Epithelial cell of esophagus (primary cell): ENCODE results near the gene PSMG2.

ENCODE experiments used
- DNase-seq: peaks from one replicate; pipeline ENCODE4 v3.0.0; 2010; ENCODE audit warnings: low read depth
- H3K4me3 ChIP-seq: 2 replicates; pipeline ENCODE4 v1.5.1; 2011; ENCODE audit warnings: mild to moderate bottlenecking, low read length, control low read depth
- TF ChIP-seq, protein P1 (sequence below): IDR thresholded peaks from 2 replicates; pipeline ENCODE4 v1.5.1; 2011; ENCODE audit warnings: low read depth, mild to moderate bottlenecking, low read length, control low read depth, inconsistent platforms; ENCODE audit not compliant: insufficient read depth; ENCODE audit errors: missing control alignments

Gene PSMG2

GRCh38 chr18:12765586-12765985 lies 62.7 kb downstream of the PSMG2 start:
- no peak for DNase-seq
- H3K4me3 ChIP-seq: no peak overlapping the region
- TF ChIP-seq, protein P1, sequence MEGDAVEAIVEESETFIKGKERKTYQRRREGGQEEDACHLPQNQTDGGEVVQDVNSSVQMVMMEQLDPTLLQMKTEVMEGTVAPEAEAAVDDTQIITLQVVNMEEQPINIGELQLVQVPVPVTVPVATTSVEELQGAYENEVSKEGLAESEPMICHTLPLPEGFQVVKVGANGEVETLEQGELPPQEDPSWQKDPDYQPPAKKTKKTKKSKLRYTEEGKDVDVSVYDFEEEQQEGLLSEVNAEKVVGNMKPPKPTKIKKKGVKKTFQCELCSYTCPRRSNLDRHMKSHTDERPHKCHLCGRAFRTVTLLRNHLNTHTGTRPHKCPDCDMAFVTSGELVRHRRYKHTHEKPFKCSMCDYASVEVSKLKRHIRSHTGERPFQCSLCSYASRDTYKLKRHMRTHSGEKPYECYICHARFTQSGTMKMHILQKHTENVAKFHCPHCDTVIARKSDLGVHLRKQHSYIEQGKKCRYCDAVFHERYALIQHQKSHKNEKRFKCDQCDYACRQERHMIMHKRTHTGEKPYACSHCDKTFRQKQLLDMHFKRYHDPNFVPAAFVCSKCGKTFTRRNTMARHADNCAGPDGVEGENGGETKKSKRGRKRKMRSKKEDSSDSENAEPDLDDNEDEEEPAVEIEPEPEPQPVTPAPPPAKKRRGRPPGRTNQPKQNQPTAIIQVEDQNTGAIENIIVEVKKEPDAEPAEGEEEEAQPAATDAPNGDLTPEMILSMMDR: no peak

DNA sequence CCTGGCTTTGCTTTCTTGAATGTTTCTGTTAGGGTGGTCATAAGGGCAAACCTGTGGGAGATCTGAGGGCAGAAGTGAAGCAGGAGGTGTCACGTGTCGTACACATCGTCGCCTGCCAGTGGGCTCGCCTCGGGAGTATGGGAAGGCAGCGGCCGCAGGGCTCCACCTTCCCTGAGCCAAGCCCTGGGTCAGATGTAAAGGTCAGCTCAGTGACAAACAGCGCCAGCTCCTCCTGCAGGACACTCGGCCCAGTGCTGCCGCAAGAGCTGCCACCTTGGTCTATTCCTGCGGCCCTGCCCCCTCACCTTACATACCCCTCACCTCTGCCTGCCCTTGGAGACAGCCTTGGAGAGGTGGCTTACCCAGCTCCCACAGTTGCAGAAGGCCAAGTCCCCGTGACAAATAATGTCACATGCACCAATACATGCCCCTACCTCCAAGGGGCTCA lies 64.2 kb downstream of the PSMG2 start:
- no peak for DNase-seq
- TF ChIP-seq, protein P1: no peak
- H3K4me3 ChIP-seq: no peak overlapping the region

DNA sequence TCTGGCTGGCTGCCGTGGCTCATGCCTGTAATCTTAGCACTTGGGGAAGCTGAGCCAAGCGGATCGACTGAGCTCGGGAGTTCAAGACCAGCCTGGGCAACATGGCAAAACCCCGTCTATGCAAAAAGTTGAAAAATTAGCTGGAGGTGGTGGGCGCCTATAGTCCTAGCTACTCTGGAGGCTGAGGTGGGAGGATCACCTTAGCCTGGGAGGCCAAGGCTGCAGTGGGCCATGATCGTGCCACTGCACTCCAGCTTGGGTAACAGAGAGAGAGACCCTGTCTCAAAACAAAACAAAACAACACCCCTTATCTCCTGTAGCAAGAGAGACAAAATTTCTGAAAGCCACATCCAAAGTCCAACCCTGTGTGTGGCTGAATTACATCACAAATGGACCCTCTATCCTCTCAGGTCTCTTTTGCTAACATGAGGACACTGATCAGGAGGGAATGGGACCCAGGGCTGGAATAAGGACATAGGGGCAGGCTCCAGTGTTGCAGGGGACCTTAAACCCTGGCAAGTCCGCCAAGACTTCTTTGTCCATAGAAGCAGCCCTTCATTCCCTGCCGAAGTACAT lies 64.8 kb downstream of the PSMG2 start:
- H3K4me3 ChIP-seq: no peak overlapping the region
- no peak for DNase-seq
- TF ChIP-seq, protein P1: no peak

DNA sequence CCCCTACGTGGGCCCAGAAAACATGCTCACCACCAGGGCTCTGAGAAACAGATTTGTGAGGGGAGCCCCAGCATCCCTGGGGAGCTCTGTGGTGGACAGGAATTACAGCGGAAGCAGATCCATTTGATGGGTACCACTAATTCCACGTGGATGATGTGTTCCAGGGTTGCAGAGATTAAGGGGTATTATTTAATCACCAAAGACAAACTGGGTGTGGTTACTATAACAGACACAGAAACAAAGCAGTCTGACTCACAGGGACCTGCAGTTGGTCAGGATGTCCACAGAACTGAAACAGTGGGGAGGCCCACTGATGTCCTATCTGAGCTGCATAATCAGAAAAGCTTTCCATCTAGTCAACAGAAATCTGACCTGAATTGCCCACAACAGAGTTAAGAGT lies 65.8 kb downstream of the PSMG2 start:
- TF ChIP-seq, protein P1: no peak
- no peak overlapping the region for H3K4me3 ChIP-seq
- DNase-seq: peak; percentile 62

DNA sequence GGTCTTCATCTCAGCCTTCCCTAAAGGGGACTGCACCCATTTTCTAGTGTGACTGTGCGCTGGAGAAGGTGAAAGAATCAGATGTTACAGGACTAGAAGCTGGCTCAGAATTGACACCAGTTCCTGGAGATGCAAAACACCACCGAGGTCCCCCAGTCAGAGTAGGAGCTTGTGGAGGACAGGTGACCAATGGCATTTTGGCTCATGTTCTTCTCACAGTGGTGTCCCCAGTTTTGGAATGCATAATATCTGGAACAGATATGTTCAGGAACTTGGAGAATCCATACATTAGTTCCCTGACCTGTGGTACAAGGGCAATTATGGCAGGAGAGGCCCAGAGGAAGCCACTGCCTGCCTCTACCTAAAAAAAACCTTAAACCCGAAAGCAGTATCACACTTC lies 66.3 kb downstream of the PSMG2 start:
- no peak overlapping the region for H3K4me3 ChIP-seq
- TF ChIP-seq, protein P1: no peak
- DNase-seq: no peak

- DNase-seq: no peak
- TF ChIP-seq, protein P1: no peak
- H3K4me3 ChIP-seq: no peak overlapping the region
Observed at GRCh38 chr18:12769644-12770440, 67.0 kb downstream of the PSMG2 start.
